Smooth muscle cell (in vitro differentiated cells): ENCODE results near the gene SEC22A. TPM values are rescaled to one million over a fixed set of nuclear protein-coding genes. Genes with fewer than 3 reads are reported as not detected.

ENCODE experiments used
- DNase-seq: peaks from one replicate; lab custom pipeline; 2025; ENCODE audit not compliant: unreplicated experiment; lab: John Stamatoyannopoulos, UW
- H2AFZ ChIP-seq: fragments of 200-600 bp; sonication (generic); 2 replicates; pipeline ENCODE4 v1.6.0; 2016; ENCODE audit warnings: antibody characterized with exemption, low read depth, mild to moderate bottlenecking
- H3F3A ChIP-seq: fragments of 200-600 bp; sonication (generic); 2 replicates; pipeline ENCODE4 v1.6.0; 2017; ENCODE audit warnings: antibody characterized with exemption, low read depth
- H3K27ac ChIP-seq: fragments of 200-600 bp; sonication (generic); 2 replicates; pipeline ENCODE4 v1.5.1; 2016; ENCODE audit warnings: low read depth, mild to moderate bottlenecking
- H3K27me3 ChIP-seq: fragments of 200-600 bp; sonication (generic); 2 replicates; pipeline ENCODE4 v1.6.1; 2016; ENCODE audit warnings: low read depth, mild to moderate bottlenecking
- H3K36me3 ChIP-seq: fragments of 200-600 bp; sonication (generic); 2 replicates; pipeline ENCODE4 v1.5.1; 2016; ENCODE audit warnings: low read depth
- H3K4me1 ChIP-seq: fragments of 200-600 bp; sonication (generic); 2 replicates; pipeline ENCODE4 v1.5.1; 2016; ENCODE audit warnings: low read depth
- H3K4me2 ChIP-seq: fragments of 200-600 bp; sonication (generic); 2 replicates; pipeline ENCODE4 v1.6.0; 2016; ENCODE audit warnings: mild to moderate bottlenecking
- H3K4me3 ChIP-seq: fragments of 200-600 bp; sonication (generic); 2 replicates; pipeline ENCODE4 v1.5.1; 2016; ENCODE audit warnings: mild to moderate bottlenecking
- H3K79me2 ChIP-seq: fragments of 200-600 bp; sonication (generic); 2 replicates; pipeline ENCODE4 v1.6.0; 2016; ENCODE audit warnings: low read depth, mild to moderate bottlenecking
- H3K9ac ChIP-seq: fragments of 200-600 bp; sonication (generic); 2 replicates; pipeline ENCODE4 v1.6.0; 2016; ENCODE audit warnings: low read depth
- H3K9me3 ChIP-seq: fragments of 200-600 bp; sonication (generic); replicated peaks from 2 replicates; pipeline ENCODE4 v1.5.1; 2016; ENCODE audit warnings: low read depth
- H4K20me1 ChIP-seq: fragments of 200-600 bp; sonication (generic); 2 replicates; pipeline ENCODE4 v1.6.0; 2016; ENCODE audit warnings: low read depth
- WGBS: methylation state at CpG from one replicate; pipeline ENCODE4 v1.1.7; 2016; ENCODE audit warnings: low lambda C conversion rate; 5-methylcytosine and 5-hydroxymethylcytosine counted together
- polyA plus RNA-seq: library from polyadenylated mRNA; unstranded; fragments of >200 nt; fragmentation: Nextera tagmentation; extraction: Ambion mirVana; gene quantifications from 2 replicates; pipeline ENCODE4 v1.2.1, GENCODE V29; 2016
- total RNA-seq: library from RNA; depleted of rRNA; stranded (reverse); fragments of >200 nt; gene quantifications from 2 replicates; pipeline ENCODE4 v1.2.3, GENCODE V29; 2014
- TF ChIP-seq, protein P1 (sequence below): fragments of 200-600 bp; sonication (generic); IDR thresholded peaks from 2 replicates; pipeline ENCODE4 v1.5.1; 2017; ENCODE audit warnings: borderline replicate concordance, mild to moderate bottlenecking, antibody characterized with exemption; ENCODE audit not compliant: insufficient read depth, poor library complexity, severe bottlenecking

Gene SEC22A
- total and polyA plus RNA-seq, 2 experiments from 2014 or later: 30.7 to 34.2 TPM

DNA sequence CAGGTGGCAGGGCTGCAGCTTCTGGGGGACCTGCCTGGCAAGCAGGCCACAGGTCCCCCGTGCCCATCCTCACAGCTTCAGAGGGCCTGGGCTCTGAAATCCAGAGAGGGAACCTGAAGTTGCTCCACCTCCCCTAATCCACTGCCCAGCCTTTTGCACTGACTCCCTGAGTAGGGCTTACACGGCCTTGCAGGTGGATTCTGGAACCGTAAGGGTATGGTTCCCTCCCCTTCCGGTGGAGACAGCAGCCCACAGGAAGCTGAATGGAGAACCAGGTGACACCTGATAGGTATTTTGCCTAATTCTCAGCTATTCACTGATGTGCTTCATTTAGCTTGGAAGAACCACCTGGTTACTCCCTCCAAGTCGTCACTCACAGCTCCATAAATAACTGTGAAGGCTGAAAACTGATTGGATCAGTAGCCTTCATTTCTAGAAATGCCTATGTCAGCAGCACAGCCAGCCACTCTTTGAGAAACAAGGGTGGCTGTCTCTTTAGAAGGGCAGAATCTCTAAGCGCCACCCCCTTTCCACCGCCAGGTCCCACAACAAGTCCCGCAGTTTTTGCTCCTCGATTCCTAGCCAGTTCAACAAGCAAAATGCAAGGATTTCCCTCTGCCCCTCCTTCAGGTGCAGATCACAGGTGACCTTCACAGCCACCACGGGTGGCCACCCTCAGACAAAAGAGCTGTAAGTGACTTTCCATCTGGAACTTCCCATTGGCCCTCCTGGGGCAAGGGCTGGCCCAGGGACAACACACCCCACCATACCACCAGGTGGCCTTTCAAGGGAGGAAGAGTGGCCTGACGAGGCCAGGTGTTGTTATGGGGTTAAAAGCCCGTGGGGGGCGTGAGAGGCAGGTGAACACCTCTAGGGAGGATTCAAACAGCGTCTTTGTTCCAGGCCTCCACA, 112.9 kb downstream of the SEC22A start:
- Histone ChIP-seq H2AFZ (no peak overlapping the region), H3K4me1 (peaks cover 6% of the 10 kb centered on the region), H3K9me3 (no peaks in the 10 kb centered on the region), H3K4me3 (no peak overlapping the region), H3F3A (no peaks in the 10 kb centered on the region), H3K9ac (no peak overlapping the region), H3K27me3 (peaks cover 36% of the 10 kb centered on the region), H3K79me2 (no peaks in the 10 kb centered on the region), H3K27ac (no peak overlapping the region), H3K4me2 (no peak overlapping the region), H3K36me3 (no peaks in the 10 kb centered on the region), H4K20me1 (no peaks in the 10 kb centered on the region)
- TF ChIP-seq, protein P1, sequence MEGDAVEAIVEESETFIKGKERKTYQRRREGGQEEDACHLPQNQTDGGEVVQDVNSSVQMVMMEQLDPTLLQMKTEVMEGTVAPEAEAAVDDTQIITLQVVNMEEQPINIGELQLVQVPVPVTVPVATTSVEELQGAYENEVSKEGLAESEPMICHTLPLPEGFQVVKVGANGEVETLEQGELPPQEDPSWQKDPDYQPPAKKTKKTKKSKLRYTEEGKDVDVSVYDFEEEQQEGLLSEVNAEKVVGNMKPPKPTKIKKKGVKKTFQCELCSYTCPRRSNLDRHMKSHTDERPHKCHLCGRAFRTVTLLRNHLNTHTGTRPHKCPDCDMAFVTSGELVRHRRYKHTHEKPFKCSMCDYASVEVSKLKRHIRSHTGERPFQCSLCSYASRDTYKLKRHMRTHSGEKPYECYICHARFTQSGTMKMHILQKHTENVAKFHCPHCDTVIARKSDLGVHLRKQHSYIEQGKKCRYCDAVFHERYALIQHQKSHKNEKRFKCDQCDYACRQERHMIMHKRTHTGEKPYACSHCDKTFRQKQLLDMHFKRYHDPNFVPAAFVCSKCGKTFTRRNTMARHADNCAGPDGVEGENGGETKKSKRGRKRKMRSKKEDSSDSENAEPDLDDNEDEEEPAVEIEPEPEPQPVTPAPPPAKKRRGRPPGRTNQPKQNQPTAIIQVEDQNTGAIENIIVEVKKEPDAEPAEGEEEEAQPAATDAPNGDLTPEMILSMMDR: no peak
- DNase-seq: no peak
- WGBS: 30% methylated on average over 14 of the region's 14 CpGs

- H3K79me2 ChIP-seq: no peaks in the 10 kb centered on the region
- no peak overlapping the region for H3K9ac ChIP-seq
- H3K4me2 ChIP-seq: no peak overlapping the region
- no peak for DNase-seq
- TF ChIP-seq, protein P1: no peak
- no peaks in the 10 kb centered on the region for H3K9me3 ChIP-seq
- 20% methylated on average over 4 of the region's 4 CpGs for WGBS
- peaks cover 39% of the 10 kb centered on the region for H3K27me3 ChIP-seq
- no peaks in the 10 kb centered on the region for H4K20me1 ChIP-seq
- H2AFZ ChIP-seq: no peak overlapping the region
- no peak overlapping the region for H3K27ac ChIP-seq
- no peaks in the 10 kb centered on the region for H3F3A ChIP-seq
- no peaks in the 10 kb centered on the region for H3K36me3 ChIP-seq
- H3K4me1 ChIP-seq: peaks cover 9% of the 10 kb centered on the region
- no peak overlapping the region for H3K4me3 ChIP-seq
Measured at GRCh38 chr3:123315271-123315595, 113.5 kb downstream of the SEC22A start.

DNA sequence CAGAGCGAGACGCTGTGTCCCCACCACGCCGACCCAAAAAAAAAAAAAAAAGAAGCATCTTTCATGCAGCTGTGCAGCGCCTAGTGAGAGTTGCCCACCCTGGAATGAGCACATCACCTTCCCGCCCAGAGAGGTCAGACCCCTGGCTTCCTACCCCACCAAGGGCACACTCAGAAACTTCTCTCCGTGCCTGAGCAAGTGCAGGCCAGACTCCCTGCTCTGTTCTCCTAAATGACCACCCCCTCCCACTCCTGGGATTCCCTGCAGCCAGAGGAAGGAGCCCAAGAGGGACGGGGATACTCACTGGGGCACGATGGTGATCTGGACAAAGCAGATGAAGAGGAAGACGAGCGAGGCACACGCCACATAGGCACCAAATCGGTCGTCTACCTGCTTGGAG, 116.0 kb downstream of the SEC22A start:
- no peaks in the 10 kb centered on the region for H3F3A ChIP-seq
- H3K9ac ChIP-seq: no peak overlapping the region
- no peaks in the 10 kb centered on the region for H3K36me3 ChIP-seq
- H3K4me1 ChIP-seq: peaks cover 9% of the 10 kb centered on the region
- H3K9me3 ChIP-seq: no peaks in the 10 kb centered on the region
- H4K20me1 ChIP-seq: no peaks in the 10 kb centered on the region
- H3K27ac ChIP-seq: no peak overlapping the region
- H2AFZ ChIP-seq: no peak overlapping the region
- TF ChIP-seq, protein P1: no peak
- no peak for DNase-seq
- 91% methylated on average over 14 of the region's 14 CpGs for WGBS
- no peak overlapping the region for H3K4me2 ChIP-seq
- no peaks in the 10 kb centered on the region for H3K79me2 ChIP-seq
- no peak overlapping the region for H3K4me3 ChIP-seq
- peaks cover 51% of the 10 kb centered on the region for H3K27me3 ChIP-seq

- H3K9ac ChIP-seq: no peak overlapping the region
- no peaks in the 10 kb centered on the region for H3K9me3 ChIP-seq
- 87% methylated on average over 3 of the region's 3 CpGs for WGBS
- H3K36me3 ChIP-seq: no peaks in the 10 kb centered on the region
- H3K27ac ChIP-seq: no peak overlapping the region
- DNase-seq: no peak
- peaks cover 49% of the 10 kb centered on the region for H3K27me3 ChIP-seq
- no peaks in the 10 kb centered on the region for H3K79me2 ChIP-seq
- H3K4me3 ChIP-seq: no peak overlapping the region
- H4K20me1 ChIP-seq: no peaks in the 10 kb centered on the region
- H3F3A ChIP-seq: no peaks in the 10 kb centered on the region
- TF ChIP-seq, protein P1: no peak
- peaks cover 9% of the 10 kb centered on the region for H3K4me1 ChIP-seq
- H2AFZ ChIP-seq: no peak overlapping the region
- no peak overlapping the region for H3K4me2 ChIP-seq
Measured at GRCh38 chr3:123318374-123318773, 116.6 kb downstream of the SEC22A start.
